Esophagus (tissue), 2 donors: ENCODE measurements around the gene RCAN1. TPM values are rescaled to one million over a fixed set of nuclear protein-coding genes. Genes with fewer than 3 reads are reported as not detected.

Experiments used
- H3K27ac ChIP-seq, 2 donors: one replicate each; pipeline ENCODE4 v1.5.1; 2013; ENCODE audit warnings: low read depth in 2 of 2, mild to moderate bottlenecking in 2 of 2, inconsistent platforms in 1 of 2, low read length in 1 of 2, moderate library complexity in 1 of 2
- H3K27me3 ChIP-seq, 2 donors: one replicate each; pipeline ENCODE4 v1.6.1; 2013; ENCODE audit warnings: low read length in 2 of 2, control low read depth in 1 of 2, mild to moderate bottlenecking in 1 of 2; ENCODE audit not compliant: insufficient read depth in 2 of 2, control insufficient read depth in 1 of 2
- H3K36me3 ChIP-seq, 2 donors: one replicate each; pipeline ENCODE4 v1.6.1; 2013; ENCODE audit warnings: low read length in 1 of 2; ENCODE audit not compliant: control insufficient read depth in 2 of 2, insufficient read depth in 2 of 2
- H3K4me1 ChIP-seq, 2 donors: one replicate each; pipeline ENCODE4 v1.6.1; 2013; ENCODE audit warnings: low read length in 1 of 2; ENCODE audit not compliant: control insufficient read depth in 2 of 2, insufficient read depth in 2 of 2
- H3K4me3 ChIP-seq, 2 donors: one replicate each; pipeline ENCODE4 v1.5.1; 2013; ENCODE audit warnings: low read length in 2 of 2, mild to moderate bottlenecking in 2 of 2, low read depth in 1 of 2, moderate library complexity in 1 of 2
- H3K9me3 ChIP-seq, 2 donors: one replicate each; pipeline ENCODE4 v1.6.1; 2013; ENCODE audit warnings: mild to moderate bottlenecking in 2 of 2, low read depth in 1 of 2, low read length in 1 of 2, moderate library complexity in 1 of 2; ENCODE audit not compliant: control insufficient read depth in 2 of 2, insufficient read depth in 1 of 2
- WGBS, 2 donors: extraction: QIAGEN DNeasy Blood & Tissue Kit; methylation state at CpG; one replicate each; pipeline ENCODE4 v1.1.7; 2013; 5-methylcytosine and 5-hydroxymethylcytosine counted together
- polyA plus RNA-seq, 2 donors: library from polyadenylated mRNA; stranded (reverse); fragments of 200-250 nt; gene quantifications; one replicate each; pipeline ENCODE4 v1.2.3, GENCODE V29; 2013
- donor health status: healthy with polysubstance abuse.
- donor health status: Bipolar disorder and iron deficiency.

The RCAN1 gene
- polyA plus RNA-seq, 2 donors: 6.4 to 9.9 TPM

GRCh38 chr21:34642211-34643075 is 27.5 kb upstream of the RCAN1 start:
- no peaks in the 10 kb centered on the region for H3K36me3 ChIP-seq
- H3K27ac ChIP-seq: no peak overlapping the region
- 72 to 80% methylated on average over 7 of the region's 7 CpGs for WGBS, 2 donors
- H3K4me1 ChIP-seq: no peaks in the 10 kb centered on the region
- no peaks in the 10 kb centered on the region for H3K27me3 ChIP-seq
- no peaks in the 10 kb centered on the region for H3K9me3 ChIP-seq
- no peak overlapping the region for H3K4me3 ChIP-seq

DNA sequence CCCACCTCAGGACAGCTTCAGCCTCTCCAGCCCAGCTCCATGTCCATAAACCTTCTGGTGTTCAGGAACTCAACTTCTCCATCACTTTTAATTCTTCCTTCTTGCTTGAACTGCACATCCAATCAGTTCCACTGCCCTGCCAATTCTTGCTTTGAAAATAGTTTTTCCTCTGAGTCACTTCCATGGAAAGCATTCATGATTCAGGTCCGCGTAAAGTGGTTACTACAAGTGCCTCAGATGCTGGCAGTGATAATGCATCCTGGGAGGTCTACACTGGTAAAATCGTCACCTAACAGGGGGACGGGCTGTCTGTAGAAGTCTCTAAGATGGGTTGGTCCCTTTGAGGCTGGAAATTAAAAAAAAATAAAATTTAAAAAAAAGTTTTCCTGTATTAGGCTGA is 25.9 kb upstream of the RCAN1 start:
- Histone ChIP-seq H3K27ac (no peak overlapping the region), H3K9me3 (no peaks in the 10 kb centered on the region), H3K4me3 (no peak overlapping the region), H3K36me3 (no peaks in the 10 kb centered on the region), H3K27me3 (no peaks in the 10 kb centered on the region), H3K4me1 (no peaks in the 10 kb centered on the region)
- 54 to 68% methylated on average over 4 of the region's 4 CpGs for WGBS, 2 donors

DNA sequence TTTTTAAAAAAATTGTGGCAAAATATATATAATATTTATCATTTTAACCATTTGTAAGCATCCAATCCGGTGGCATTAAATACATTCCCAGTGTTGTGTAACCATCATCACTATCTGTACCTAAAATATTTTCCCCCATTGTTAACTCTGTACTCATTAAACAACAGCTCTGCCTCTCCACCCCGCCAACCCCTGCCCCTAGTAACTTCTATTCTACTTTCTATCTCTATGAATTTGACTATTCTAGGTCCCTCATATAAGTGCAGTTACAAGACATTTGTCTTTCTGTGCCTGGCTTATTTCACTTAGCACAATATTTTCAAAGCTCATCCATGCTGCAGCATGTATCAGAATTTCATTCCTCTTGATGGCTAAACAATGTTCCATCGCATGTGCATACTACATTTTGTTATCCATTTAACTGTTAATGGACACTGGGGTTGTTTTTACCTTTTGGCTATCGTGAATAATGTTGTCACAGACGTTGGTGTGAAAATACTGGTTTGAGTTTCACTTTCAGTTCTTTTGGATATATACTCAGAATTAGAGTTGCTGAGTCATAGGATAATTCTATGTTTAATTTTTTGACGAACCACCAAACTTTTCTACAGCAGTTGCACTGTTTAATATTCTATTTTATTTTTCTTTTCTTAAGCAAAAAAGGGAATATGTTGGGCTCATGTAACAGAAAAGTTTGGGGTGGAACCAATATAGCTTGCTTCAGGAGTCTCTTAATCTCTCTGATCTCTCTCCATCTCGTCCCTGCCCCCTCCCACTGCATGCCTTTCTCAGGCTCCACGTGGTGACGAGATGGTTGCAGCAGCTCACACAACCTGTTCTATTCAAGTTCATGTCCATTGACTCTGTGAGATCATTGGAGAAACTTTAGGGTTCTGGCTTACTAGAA is 25.2 kb upstream of the RCAN1 start:
- Histone ChIP-seq H3K36me3 (no peaks in the 10 kb centered on the region), H3K27me3 (no peaks in the 10 kb centered on the region), H3K4me3 (peak overlapping the region in 1 of 2 donors; percentile 13), H3K4me1 (no peaks in the 10 kb centered on the region), H3K27ac (no peak overlapping the region), H3K9me3 (no peaks in the 10 kb centered on the region)
- whole genome bisulfite sequencing, 2 donors: 40 to 41% methylated on average over 9 of the region's 9 CpGs

GRCh38 chr21:34639250-34639649 is 24.3 kb upstream of the RCAN1 start:
- H3K27ac ChIP-seq: no peak overlapping the region
- WGBS, 2 donors: 83 to 93% methylated on average over 1 of the region's 1 CpG
- no peaks in the 10 kb centered on the region for H3K27me3 ChIP-seq
- no peaks in the 10 kb centered on the region for H3K9me3 ChIP-seq
- no peak overlapping the region for H3K4me3 ChIP-seq
- H3K4me1 ChIP-seq: no peaks in the 10 kb centered on the region
- no peaks in the 10 kb centered on the region for H3K36me3 ChIP-seq

DNA sequence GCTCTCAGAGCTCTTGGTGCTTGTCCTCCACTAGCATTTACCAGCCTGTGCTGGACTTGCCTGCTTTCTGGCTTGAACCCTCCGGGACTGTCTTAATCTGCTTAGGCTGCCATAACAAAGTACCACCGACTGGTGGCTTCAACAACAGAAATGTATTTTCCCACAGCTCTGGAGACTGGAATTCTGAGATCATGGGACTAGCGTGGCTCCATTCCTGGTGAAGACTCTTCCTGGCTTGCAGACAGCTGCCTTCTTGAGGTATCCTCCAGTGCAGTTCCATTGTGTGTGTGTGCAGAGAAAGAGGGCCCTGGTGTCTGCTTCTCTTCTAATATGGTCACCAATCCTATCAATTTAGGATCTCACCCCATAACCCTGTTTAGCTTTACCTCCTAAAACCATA is 22.0 kb upstream of the RCAN1 start:
- Histone ChIP-seq H3K9me3 (no peaks in the 10 kb centered on the region), H3K27ac (no peak overlapping the region), H3K27me3 (no peaks in the 10 kb centered on the region), H3K4me1 (no peaks in the 10 kb centered on the region), H3K4me3 (no peak overlapping the region), H3K36me3 (no peaks in the 10 kb centered on the region)
- WGBS, 2 donors: 77 to 83% methylated on average over 3 of the region's 3 CpGs

GRCh38 chr21:34635307-34635706 is 20.4 kb upstream of the RCAN1 start:
- Histone ChIP-seq H3K36me3 (no peaks in the 10 kb centered on the region), H3K9me3 (no peaks in the 10 kb centered on the region), H3K27ac (no peak overlapping the region), H3K27me3 (no peaks in the 10 kb centered on the region), H3K4me1 (no peaks in the 10 kb centered on the region), H3K4me3 (no peak overlapping the region)
- 77% methylated on average over 3 of the region's 3 CpGs for WGBS, 2 donors

DNA sequence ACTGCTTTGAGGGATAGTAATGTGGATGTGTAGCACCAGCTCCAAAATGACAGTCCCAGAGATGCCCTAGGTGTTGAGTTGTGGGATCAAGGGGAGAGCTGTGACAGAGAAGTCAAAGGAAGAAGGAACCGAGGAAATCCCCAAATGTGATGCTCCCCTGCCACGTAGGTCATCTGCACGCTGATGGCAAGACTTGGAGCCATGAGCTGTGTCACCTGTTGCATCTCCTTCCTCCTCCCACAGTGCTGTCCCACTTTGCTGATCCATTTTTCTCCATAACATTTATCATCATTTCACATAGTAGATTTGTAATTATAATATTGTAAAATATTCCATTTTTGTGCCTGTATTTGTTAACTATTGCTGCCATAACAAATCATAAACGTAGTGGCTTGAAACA is 17.6 kb upstream of the RCAN1 start:
- WGBS, 2 donors: 68 to 79% methylated on average over 4 of the region's 4 CpGs
- H3K27ac ChIP-seq: no peak overlapping the region
- no peak overlapping the region for H3K4me3 ChIP-seq
- no peaks in the 10 kb centered on the region for H3K27me3 ChIP-seq
- H3K36me3 ChIP-seq: no peaks in the 10 kb centered on the region
- no peaks in the 10 kb centered on the region for H3K9me3 ChIP-seq
- no peaks in the 10 kb centered on the region for H3K4me1 ChIP-seq

GRCh38 chr21:34630536-34631143 is 15.7 kb upstream of the RCAN1 start:
- no peaks in the 10 kb centered on the region for H3K9me3 ChIP-seq
- no peak overlapping the region for H3K4me3 ChIP-seq
- H3K27ac ChIP-seq: no peak overlapping the region
- WGBS, 2 donors: 8 to 11% methylated on average over 6 of the region's 6 CpGs
- H3K4me1 ChIP-seq: no peaks in the 10 kb centered on the region
- H3K36me3 ChIP-seq: no peaks in the 10 kb centered on the region
- no peaks in the 10 kb centered on the region for H3K27me3 ChIP-seq

GRCh38 chr21:34626131-34626530 is 11.2 kb upstream of the RCAN1 start:
- WGBS, 2 donors: 91 to 92% methylated on average over 8 of the region's 8 CpGs

More at GRCh38 chr21:34626131-34626530, 11.2 kb upstream of the RCAN1 start:
- no peak overlapping the region for H3K4me3 ChIP-seq
- no peaks in the 10 kb centered on the region for H3K9me3 ChIP-seq
- no peaks in the 10 kb centered on the region for H3K4me1 ChIP-seq
- H3K27ac ChIP-seq: no peak overlapping the region
- H3K36me3 ChIP-seq: no peaks in the 10 kb centered on the region
- H3K27me3 ChIP-seq: no peaks in the 10 kb centered on the region
